Measurements from ENCODE around the gene GPRIN2.

GRCh38 chr10:46518028-46518725, 38.3 kb downstream of the GPRIN2 start:
- TF ChIP-seq POLR2A (IDR thresholded peaks at IDR 0.05) (no peak), CTCF (IDR thresholded peaks at IDR 0.05) (no peak)
